Activated T-cell treated with anti-CD3 and anti-CD28 coated beads, Interleukin-2, amount 50 U/mL, for 48 hours (primary cell): ENCODE results near the gene NLRC5.
A peak's percentile ranks its signal among the peaks of the same experiment; 100 is the strongest.

ENCODE experiments used
- DNase-seq, 2 experiments: peaks; one replicate each; pipeline ENCODE4 v3.0.0-alpha.2; 2020

Gene NLRC5, protein sequence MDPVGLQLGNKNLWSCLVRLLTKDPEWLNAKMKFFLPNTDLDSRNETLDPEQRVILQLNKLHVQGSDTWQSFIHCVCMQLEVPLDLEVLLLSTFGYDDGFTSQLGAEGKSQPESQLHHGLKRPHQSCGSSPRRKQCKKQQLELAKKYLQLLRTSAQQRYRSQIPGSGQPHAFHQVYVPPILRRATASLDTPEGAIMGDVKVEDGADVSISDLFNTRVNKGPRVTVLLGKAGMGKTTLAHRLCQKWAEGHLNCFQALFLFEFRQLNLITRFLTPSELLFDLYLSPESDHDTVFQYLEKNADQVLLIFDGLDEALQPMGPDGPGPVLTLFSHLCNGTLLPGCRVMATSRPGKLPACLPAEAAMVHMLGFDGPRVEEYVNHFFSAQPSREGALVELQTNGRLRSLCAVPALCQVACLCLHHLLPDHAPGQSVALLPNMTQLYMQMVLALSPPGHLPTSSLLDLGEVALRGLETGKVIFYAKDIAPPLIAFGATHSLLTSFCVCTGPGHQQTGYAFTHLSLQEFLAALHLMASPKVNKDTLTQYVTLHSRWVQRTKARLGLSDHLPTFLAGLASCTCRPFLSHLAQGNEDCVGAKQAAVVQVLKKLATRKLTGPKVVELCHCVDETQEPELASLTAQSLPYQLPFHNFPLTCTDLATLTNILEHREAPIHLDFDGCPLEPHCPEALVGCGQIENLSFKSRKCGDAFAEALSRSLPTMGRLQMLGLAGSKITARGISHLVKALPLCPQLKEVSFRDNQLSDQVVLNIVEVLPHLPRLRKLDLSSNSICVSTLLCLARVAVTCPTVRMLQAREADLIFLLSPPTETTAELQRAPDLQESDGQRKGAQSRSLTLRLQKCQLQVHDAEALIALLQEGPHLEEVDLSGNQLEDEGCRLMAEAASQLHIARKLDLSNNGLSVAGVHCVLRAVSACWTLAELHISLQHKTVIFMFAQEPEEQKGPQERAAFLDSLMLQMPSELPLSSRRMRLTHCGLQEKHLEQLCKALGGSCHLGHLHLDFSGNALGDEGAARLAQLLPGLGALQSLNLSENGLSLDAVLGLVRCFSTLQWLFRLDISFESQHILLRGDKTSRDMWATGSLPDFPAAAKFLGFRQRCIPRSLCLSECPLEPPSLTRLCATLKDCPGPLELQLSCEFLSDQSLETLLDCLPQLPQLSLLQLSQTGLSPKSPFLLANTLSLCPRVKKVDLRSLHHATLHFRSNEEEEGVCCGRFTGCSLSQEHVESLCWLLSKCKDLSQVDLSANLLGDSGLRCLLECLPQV (N-terminal part only)

GRCh38 chr16:56988948-56989945 is at the start of gene NLRC5:
Gene NLRC5 (plus strand): TSS chr16:56989557. CDS start chr16:57020713, 31,156 bp downstream.
- peak; percentile 93 to 94 for DNase-seq

- DNase-seq = no peak
Measured at GRCh38 chr16:56939801-56940200, 49.6 kb upstream of the NLRC5 start.

GRCh38 chr16:56941092-56941491 is 48.3 kb upstream of the NLRC5 start:
- DNase-seq = no peak

GRCh38 chr16:56941856-56942331 is 47.5 kb upstream of the NLRC5 start:
- DNase-seq = no peak

GRCh38 chr16:56943761-56944375 is 45.5 kb upstream of the NLRC5 start:
- no peak for DNase-seq

- DNase-seq = peak; percentile 65 to 72
Measured at GRCh38 chr16:56944954-56945839, 44.2 kb upstream of the NLRC5 start.

- no peak for DNase-seq
Measured at GRCh38 chr16:56945847-56946527, 43.4 kb upstream of the NLRC5 start.

GRCh38 chr16:56946767-56947603 is 42.4 kb upstream of the NLRC5 start:
- DNase-seq = no peak

DNA sequence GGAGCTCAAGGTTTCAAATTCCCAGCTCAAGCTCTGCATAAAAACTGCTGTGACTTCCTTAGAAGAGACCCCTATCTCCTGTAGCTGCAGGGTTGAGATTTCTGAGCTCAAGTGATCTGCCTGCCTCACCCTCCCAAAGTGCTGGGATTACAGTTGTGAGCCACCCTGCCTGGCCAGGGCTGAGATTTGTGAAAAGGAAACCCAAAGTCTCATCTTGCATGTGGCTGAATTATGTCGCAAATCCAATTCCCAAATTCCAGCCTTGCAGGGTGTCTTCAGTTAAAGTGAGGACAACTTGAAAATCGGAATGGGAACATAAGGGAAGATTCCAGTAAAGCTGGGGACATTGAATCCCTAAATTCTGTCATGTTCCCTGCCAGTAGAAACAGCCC is 41.8 kb upstream of the NLRC5 start:
- no peak for DNase-seq

- no peak for DNase-seq
Measured at GRCh38 chr16:56948234-56948633, 41.1 kb upstream of the NLRC5 start.

DNA sequence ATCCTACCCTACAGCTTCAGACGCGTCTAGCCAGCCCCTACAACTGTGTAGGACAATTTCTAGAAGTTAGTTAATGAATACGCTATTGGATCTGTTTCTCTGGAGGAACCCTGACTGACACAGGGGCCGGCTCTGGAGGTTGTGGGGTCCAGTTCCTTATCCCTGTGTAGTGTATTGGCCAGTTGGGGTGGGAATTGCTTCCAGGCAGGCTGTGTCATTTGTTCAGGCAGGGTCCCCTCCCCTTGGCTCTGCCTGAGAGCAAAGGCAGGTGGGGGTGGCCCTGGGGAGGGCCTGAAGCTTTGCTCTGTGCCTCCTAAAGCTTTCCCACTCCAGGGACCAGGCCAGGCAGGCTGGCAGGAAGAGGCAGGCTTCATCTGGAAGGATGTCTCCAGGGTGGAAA is 39.3 kb upstream of the NLRC5 start:
- DNase-seq = no peak

- DNase-seq = no peak
Measured at GRCh38 chr16:56950455-56950854, 38.9 kb upstream of the NLRC5 start.

DNA sequence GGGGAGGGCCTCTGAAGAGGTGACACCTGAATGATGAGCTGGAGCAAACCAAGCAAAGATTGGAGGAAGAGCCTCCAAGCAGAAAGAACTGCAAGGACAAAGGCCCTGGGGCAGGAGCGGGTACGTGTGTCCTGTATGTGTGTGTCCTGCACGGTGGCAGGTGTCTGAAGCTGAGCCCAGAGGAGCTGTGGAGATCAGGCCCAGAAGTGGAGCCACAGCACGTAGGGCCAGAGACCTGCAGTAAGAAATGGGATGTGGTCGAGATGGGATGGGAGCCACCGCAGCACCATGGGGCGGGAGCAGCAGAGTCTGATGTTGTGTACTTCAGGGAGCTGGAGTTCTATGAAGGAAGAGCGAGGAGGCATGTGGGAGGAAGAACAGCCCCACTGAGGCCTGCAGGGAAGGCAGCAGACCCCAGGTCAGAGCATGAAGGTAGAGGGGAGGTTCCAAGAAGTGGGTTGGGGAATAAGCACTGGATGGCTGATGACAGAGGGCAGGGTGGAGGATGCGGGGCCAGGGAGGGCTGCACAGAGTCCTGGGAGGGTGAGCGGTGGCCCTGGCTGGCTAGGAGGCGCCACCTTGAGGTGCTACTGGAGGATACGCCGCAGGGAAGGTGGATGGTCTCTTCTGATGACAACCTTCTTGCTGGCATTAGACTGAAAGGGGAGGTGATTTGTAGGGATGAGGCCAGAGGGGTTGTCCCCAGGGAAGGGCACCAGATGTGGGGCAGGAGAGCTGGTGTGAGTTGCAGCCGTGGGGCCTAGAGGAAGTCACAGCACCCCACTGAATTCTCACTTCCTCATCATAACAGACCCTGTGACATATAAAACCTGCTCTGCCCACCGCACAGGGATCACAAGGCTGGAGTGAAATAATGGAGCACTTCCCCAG is 38.2 kb upstream of the NLRC5 start:
- DNase-seq = peak; percentile 73 to 80

GRCh38 chr16:56953006-56953405 is 36.4 kb upstream of the NLRC5 start:
- DNase-seq = no peak

DNA sequence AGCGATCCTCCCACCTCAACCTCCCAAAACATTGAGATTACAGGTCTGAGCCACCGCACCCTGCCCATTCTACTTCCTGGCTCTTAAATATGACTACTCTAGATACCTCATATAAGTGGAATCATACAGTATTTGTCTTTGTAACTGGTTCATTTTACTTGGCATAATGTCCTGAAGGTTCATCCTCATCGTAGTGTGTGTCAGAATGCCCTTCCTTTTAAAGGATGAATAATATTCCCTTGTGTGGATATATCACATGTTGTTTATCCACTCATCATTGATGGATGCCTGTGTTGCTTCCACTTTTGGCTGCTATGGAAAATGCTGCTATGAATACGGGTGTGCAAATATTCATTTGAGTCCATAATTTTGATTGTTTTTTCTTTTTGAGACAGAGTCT is 33.3 kb upstream of the NLRC5 start:
- DNase-seq = no peak

DNA sequence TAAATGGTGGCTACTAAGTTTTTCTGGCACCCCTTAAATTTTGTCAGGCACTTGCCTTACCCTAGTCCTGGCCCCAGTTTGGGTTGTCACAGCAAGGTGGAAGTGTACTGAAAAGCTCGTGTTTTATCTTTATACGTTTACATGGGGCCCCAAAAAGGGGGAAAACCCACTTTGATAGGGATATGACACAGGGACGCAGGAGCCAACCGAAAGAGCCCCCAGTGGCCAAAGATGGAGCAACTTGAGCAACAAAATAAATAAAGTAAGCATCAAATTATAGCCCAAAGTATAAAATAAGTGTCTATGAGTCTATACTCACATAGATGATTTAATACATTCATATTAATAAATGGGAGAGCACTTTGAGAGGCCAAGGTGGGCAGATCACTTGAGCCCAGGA is 32.6 kb upstream of the NLRC5 start:
- no peak for DNase-seq

- DNase-seq = no peak
Measured at GRCh38 chr16:56960681-56961281, 28.6 kb upstream of the NLRC5 start.
